WERI-Rb-1 (cell line): ENCODE data around the gene RNF141.
A peak's percentile ranks its signal among the peaks of the same experiment; 100 is the strongest.

Experiments used
- DNase-seq: peaks from one replicate; pipeline ENCODE4 v3.0.0-alpha.2; 2020
- H3K27ac ChIP-seq: fragments of 250-450 bp; sonication (Bioruptor Pico); 2 replicates; pipeline ENCODE4 v1.5.1; 2020; ENCODE audit warnings: mild to moderate bottlenecking, moderate library complexity
- H3K27me3 ChIP-seq: fragments of 250-450 bp; sonication (Bioruptor Pico); 2 replicates; pipeline ENCODE4 v1.5.1; 2021; ENCODE audit warnings: mild to moderate bottlenecking, low read depth, moderate library complexity; ENCODE audit not compliant: insufficient read depth, severe bottlenecking
- H3K36me3 ChIP-seq: fragments of 250-450 bp; sonication (Bioruptor Pico); 2 replicates; pipeline ENCODE4 v1.5.1; 2020; ENCODE audit warnings: mild to moderate bottlenecking, moderate library complexity
- H3K4me3 ChIP-seq: 2 replicates; pipeline ENCODE4 v1.5.1; 2011; ENCODE audit warnings: low read depth, mild to moderate bottlenecking, control low read depth, low read length
- H3K9me3 ChIP-seq: fragments of 250-450 bp; sonication (Bioruptor Pico); 2 replicates; pipeline ENCODE4 v1.5.1; 2021; ENCODE audit warnings: mild to moderate bottlenecking, moderate library complexity; ENCODE audit not compliant: severe bottlenecking
- CTCF ChIP-seq: IDR thresholded peaks from 2 replicates; pipeline ENCODE4 v1.5.1; 2011; ENCODE audit warnings: low read depth, mild to moderate bottlenecking, control low read depth, inconsistent platforms, low read length

Gene RNF141

GRCh38 chr11:10544491-10545465 lies 3.8 kb upstream of the RNF141 start:
- TF ChIP-seq CTCF, result no peak
- H3K36me3 ChIP-seq, result no peaks in the 10 kb centered on the region
- no peak overlapping the region for H3K4me3 ChIP-seq
- peaks cover 9% of the 10 kb centered on the region for H3K9me3 ChIP-seq
- DNase-seq, result no peak
- H3K27ac ChIP-seq, result no peak overlapping the region
- H3K27me3 ChIP-seq, result no peaks in the 10 kb centered on the region

GRCh38 chr11:10543782-10544181 lies 2.8 kb upstream of the RNF141 start:
- H3K4me3 ChIP-seq, result no peak overlapping the region
- H3K27ac ChIP-seq, result no peak overlapping the region
- H3K27me3 ChIP-seq, result no peaks in the 10 kb centered on the region
- DNase-seq, result no peak
- TF ChIP-seq CTCF, result no peak
- no peaks in the 10 kb centered on the region for H3K36me3 ChIP-seq
- peaks cover 9% of the 10 kb centered on the region for H3K9me3 ChIP-seq

GRCh38 chr11:10542776-10543175 lies 1.8 kb upstream of the RNF141 start:
- Histone ChIP-seq H3K9me3 (peaks cover 9% of the 10 kb centered on the region), H3K27ac (no peak overlapping the region), H3K4me3 (no peak overlapping the region), H3K27me3 (no peaks in the 10 kb centered on the region), H3K36me3 (no peaks in the 10 kb centered on the region)
- no peak for DNase-seq
- no peak for TF ChIP-seq CTCF

GRCh38 chr11:10541561-10541930 lies 559 bp upstream of the RNF141 start:
- H3K36me3 ChIP-seq, result no peaks in the 10 kb centered on the region
- peak overlapping the region; percentile 88 for H3K4me3 ChIP-seq
- DNase-seq, result peak; percentile 30
- H3K9me3 ChIP-seq, result peaks cover 9% of the 10 kb centered on the region
- peak overlapping the region; percentile 84 for H3K27ac ChIP-seq
- no peaks in the 10 kb centered on the region for H3K27me3 ChIP-seq
- no peak for TF ChIP-seq CTCF

GRCh38 chr11:10540546-10540914 lies 457 bp downstream of the RNF141 start:
- Histone ChIP-seq H3K27me3 (no peaks in the 10 kb centered on the region), H3K9me3 (peaks cover 9% of the 10 kb centered on the region), H3K27ac (peak overlapping the region; percentile 84), H3K4me3 (peak overlapping the region; percentile 88), H3K36me3 (no peaks in the 10 kb centered on the region)
- no peak for TF ChIP-seq CTCF
- DNase-seq, result peak; percentile 45
